NCI-H524 treated with DMSO at 0.1 percent for 48 hours (cell line): ENCODE measurements around the gene CACNA1D.

Experiments used
- DNase-seq: peaks from one replicate; lab custom pipeline; 2025; lab: John Stamatoyannopoulos, UW

Gene CACNA1D

GRCh38 chr3:53846851-53847155 lies 352.4 kb downstream of the CACNA1D start:
- DNase-seq: no peak

GRCh38 chr3:53849916-53850315 lies 355.5 kb downstream of the CACNA1D start:
- DNase-seq: no peak

- DNase-seq: no peak
Measured at GRCh38 chr3:53850895-53851294, 356.5 kb downstream of the CACNA1D start.

- DNase-seq: no peak
Measured at GRCh38 chr3:53856964-53857363, 362.6 kb downstream of the CACNA1D start.

- DNase-seq: no peak
Measured at GRCh38 chr3:53858096-53858741, 363.8 kb downstream of the CACNA1D start.

GRCh38 chr3:53859178-53859577 lies 364.8 kb downstream of the CACNA1D start:
- DNase-seq: no peak

GRCh38 chr3:53860196-53860595 lies 365.8 kb downstream of the CACNA1D start:
- no peak for DNase-seq

GRCh38 chr3:53862241-53862640 lies 367.8 kb downstream of the CACNA1D start:
- DNase-seq: no peak

- DNase-seq: no peak
Measured at GRCh38 chr3:53863145-53863544, 368.7 kb downstream of the CACNA1D start.
